NK-92 (cell line): ENCODE data around the gene SRSF3.
"Not testable (repeated sequence)": the region's sequence is repeated elsewhere in the genome, so short reads cannot be mapped to it uniquely, and the experiment has no call there.

ENCODE experiments used
- DNase-seq: peaks from one replicate; lab custom pipeline; 2025; ENCODE audit not compliant: unreplicated experiment; lab: John Stamatoyannopoulos, UW

SRSF3 gene

DNA sequence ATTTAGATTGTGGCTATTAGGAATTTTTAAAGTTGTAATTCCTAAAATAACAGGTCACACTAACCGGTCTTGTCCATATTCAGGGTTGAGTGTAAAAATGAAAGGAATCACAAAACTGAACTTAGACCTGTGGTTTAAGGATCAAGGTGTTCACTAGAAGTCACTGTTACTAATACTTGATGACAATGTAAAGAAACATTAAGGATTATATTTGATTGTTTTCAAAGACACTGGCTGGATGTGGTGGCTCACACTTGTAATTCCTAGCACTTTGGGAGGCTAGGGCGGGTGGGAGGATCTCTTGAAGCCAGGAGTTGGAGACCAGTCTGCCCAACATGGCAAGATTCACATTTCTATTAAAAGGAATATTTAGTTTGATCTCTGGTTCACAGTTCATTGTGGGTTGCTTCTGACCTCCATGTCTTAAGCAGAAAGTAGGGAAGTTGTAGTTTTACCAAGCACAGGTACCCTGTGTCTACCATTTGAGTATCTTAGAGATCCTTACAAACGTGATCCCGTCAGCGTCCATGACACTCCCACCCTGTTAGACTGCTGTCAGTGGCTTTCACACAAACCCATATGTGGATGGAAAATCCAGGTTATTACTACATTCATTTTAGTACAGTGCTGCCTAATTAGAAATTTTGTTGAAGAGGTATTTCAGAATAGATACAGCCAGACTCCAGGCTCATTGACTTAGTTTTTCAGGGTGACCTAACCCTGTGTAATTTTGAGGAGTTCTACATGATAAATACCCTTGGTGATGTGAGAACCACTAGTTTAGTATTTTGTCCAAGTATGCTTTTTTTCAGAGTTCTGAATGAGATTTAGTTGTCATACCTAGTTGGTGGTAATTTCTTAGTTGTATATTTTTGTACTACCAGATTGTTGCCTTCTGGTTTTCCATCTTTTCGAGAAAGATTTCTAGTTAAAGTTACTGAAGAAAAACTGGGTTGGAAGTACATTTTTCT is 10.2 kb downstream of the SRSF3 start:
- DNase-seq = no peak

GRCh38 chr6:36605143-36605542 is 11.0 kb downstream of the SRSF3 start:
- DNase-seq = no peak

GRCh38 chr6:36605560-36606391 is 11.6 kb downstream of the SRSF3 start:
- no peak for DNase-seq

- not testable (repeated sequence) for DNase-seq
These were observed 13.1 kb downstream of the SRSF3 start for GRCh38 chr6:36607305-36607682.

- DNase-seq = no peak
These were observed 13.7 kb downstream of the SRSF3 start for GRCh38 chr6:36607683-36608386.

GRCh38 chr6:36608788-36609563 is 14.8 kb downstream of the SRSF3 start:
- no peak for DNase-seq

DNA sequence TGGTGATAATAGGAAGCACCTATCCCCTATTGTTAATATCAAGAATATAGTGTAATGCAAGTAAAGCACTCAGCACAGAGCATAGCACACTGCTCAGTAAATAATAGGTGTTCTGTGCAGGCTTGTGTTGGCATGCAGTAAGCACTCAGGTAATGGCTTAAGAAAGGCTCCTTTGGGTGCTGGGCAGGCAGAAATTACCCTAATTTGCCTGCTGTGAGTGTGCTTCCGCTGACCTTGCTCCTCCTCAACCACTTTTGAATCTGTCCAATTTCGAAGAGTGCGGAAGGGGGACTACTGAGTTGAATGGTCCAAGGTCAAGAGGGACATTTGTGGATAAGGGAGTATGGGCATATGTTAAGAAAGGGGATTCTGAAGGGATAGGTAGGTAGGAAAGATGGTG is 15.4 kb downstream of the SRSF3 start:
- no peak for DNase-seq

DNA sequence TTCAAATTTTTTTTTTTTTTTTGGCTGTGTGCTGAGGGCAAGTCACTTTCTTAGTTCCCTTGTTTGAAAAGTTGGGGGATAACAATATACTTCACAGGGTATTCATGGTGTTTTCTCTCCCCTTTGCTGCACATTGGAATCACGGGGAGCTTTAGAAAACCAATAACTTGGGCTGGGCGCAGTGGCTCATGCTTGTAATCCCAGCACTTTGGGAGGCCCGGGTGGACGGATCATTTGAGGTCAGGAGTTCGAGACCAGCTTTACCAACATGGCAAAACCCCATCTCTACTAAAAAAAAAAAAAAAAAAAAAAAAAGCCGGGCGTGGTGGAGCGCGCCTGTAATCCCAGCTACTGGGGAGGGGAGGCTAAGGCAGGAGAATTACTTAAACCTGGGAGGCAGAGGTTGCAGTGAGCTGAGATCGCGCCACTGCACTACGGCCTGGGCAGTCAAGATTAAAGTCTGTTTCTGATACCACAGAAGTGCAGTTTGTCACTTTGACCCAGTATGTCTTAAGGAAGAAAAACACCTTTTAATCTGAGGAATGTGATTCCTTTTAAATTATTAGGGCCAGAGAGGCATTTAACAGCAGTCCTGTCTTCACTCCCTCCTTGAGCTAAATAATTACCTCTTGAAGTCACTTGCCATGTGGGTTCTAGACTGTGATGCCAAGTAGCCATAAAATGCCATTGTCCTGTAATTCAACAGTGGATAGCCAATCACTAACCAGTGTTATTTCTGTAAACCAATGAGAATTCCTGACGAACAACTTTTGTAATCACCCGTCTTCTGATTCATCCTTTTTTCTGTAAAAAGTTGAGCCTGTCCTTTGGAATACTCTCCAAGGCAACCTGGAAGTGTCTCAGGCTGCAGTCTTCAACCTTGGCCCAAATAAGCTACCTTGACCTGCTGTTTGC is 16.1 kb downstream of the SRSF3 start:
- no peak for DNase-seq

GRCh38 chr6:36610956-36611336 is 16.8 kb downstream of the SRSF3 start:
- no peak for DNase-seq

- not testable (repeated sequence) for DNase-seq
These were observed 17.5 kb downstream of the SRSF3 start for GRCh38 chr6:36611679-36612078.

GRCh38 chr6:36612101-36612625 is 18.0 kb downstream of the SRSF3 start:
- DNase-seq = no peak

DNA sequence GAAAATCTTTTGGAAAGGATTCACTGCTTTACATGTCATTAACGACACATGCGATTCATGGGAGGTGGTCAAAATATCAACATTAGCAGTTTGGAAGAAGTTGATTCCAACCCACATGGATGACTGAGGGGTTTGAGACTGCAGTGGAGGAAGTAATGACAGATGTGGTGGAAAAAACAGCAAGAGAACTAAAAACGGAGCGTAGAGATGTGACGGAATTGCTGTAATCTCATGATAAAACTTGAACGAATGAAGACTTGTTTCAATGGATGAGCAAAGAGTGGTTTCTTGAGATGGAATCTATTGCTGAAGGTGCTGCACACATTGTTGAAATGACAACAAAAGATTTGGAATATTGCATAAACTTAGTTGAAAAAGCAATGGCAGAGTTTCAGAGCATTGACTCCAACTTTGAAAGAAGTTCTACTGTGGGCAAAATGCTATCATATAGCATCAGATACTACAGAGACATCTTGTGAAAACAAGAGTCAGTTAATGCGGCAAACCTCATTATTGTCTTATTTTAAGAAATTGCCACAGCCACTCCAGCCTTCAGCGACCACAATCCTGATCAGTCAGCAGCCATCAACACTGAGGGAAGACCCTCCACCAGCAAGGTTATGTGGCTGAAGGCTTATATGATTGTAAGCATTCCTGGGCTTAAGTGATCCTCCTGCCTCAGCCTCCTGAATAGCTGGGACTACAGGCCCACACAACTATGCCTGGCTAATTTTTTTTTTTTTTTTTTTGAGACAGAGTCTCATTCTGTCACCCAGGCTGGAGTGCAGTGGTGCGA is 19.2 kb downstream of the SRSF3 start:
- no peak for DNase-seq

- no peak for DNase-seq
These were observed 21.0 kb downstream of the SRSF3 start for GRCh38 chr6:36615018-36615761.

GRCh38 chr6:36616893-36617521 is 22.8 kb downstream of the SRSF3 start:
- no peak for DNase-seq

GRCh38 chr6:36618366-36619355 is 24.5 kb downstream of the SRSF3 start:
- no peak for DNase-seq

- DNase-seq = no peak
These were observed 27.3 kb downstream of the SRSF3 start for GRCh38 chr6:36621371-36621855.
